ENCODE results near the gene NAV3. TPM values are rescaled to one million over a fixed set of nuclear protein-coding genes. Genes with fewer than 3 reads are reported as not detected.
A peak's percentile ranks its signal among the peaks of the same experiment; 100 is the strongest.

The NAV3 gene
- polyA plus RNA-seq, 1 of the 3 experiments (the other 2 are of a cell fraction), result 10.5 TPM

DNA sequence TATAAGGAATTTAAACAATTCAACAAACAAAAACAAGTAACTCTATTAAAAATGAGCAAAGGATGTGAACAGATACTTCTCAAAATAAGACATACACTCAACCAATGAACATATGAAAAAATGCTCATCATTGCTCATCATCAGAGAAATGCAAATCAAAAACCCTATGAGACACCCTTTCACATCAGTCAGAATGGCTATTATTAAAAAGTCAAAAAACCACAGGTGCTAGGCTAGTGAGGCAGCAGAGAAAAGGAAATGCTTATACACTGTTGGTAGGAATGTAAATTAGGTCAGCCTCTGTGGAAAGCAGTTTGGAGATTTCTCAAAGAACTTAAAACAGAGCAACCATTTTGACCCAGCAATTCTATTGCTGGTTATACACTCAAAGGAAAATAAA lies 52.0 kb downstream of the NAV3 start (continued):
- TF ChIP-seq, protein P1, sequence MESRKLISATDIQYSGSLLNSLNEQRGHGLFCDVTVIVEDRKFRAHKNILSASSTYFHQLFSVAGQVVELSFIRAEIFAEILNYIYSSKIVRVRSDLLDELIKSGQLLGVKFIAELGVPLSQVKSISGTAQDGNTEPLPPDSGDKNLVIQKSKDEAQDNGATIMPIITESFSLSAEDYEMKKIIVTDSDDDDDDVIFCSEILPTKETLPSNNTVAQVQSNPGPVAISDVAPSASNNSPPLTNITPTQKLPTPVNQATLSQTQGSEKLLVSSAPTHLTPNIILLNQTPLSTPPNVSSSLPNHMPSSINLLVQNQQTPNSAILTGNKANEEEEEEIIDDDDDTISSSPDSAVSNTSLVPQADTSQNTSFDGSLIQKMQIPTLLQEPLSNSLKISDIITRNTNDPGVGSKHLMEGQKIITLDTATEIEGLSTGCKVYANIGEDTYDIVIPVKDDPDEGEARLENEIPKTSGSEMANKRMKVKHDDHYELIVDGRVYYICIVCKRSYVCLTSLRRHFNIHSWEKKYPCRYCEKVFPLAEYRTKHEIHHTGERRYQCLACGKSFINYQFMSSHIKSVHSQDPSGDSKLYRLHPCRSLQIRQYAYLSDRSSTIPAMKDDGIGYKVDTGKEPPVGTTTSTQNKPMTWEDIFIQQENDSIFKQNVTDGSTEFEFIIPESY (IDR thresholded peaks at IDR 0.05; ENCODE audit: borderline replicate concordance, low read depth), result no peak
- TF ChIP-seq EZH2phosphoT487 (IDR thresholded peaks at IDR 0.05; ENCODE audit: borderline replicate concordance, low read depth) (no peak), TAF1 (IDR thresholded peaks at IDR 0.05; ENCODE audit: borderline replicate concordance, low read depth, low read length) (no peak), TEAD4 (IDR thresholded peaks at IDR 0.05; ENCODE audit: borderline replicate concordance, insufficient read depth) (no peak)
- TF ChIP-seq, protein P2, sequence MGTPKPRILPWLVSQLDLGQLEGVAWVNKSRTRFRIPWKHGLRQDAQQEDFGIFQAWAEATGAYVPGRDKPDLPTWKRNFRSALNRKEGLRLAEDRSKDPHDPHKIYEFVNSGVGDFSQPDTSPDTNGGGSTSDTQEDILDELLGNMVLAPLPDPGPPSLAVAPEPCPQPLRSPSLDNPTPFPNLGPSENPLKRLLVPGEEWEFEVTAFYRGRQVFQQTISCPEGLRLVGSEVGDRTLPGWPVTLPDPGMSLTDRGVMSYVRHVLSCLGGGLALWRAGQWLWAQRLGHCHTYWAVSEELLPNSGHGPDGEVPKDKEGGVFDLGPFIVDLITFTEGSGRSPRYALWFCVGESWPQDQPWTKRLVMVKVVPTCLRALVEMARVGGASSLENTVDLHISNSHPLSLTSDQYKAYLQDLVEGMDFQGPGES (IDR thresholded peaks at IDR 0.05; ENCODE audit: low read depth, low read length), result no peak

DNA sequence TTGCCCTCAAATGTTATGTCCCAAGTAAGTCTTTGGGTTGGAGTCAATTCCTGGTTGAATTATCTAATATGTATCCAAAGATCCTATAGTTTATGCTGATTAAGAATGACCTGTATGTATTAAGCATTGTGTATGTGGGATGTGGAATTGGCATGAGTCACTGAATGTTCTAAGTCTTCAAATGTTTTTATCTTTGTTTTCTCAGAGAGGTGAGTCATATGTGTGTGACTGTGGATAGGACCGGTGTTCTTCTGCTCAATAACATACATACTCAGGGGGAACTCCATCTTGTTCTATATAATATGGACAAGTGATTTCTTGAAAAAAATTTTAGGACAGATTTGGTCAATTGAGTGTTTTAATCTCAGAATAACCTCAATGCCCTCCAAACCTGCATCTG lies 57.9 kb downstream of the NAV3 start:
- H4K20me1 ChIP-seq (ENCODE audit: insufficient read depth), result no peaks in the 10 kb centered on the region
- no peak overlapping the region for H3K4me2 ChIP-seq
- no peaks in the 10 kb centered on the region for H3K79me2 ChIP-seq (ENCODE audit: insufficient read depth)
- no peaks in the 10 kb centered on the region for H3K9me2 ChIP-seq
- no peaks in the 10 kb centered on the region for H3K27me3 ChIP-seq (ENCODE audit: insufficient read depth)
- no peak overlapping the region for H3K9ac ChIP-seq
- POLR2A ChIA-PET, result no interaction called here
- no peaks in the 10 kb centered on the region for H3K9me3 ChIP-seq
- H2AFZ ChIP-seq (ENCODE audit: low read depth), result no peak overlapping the region
- no peaks in the 10 kb centered on the region for H3F3A ChIP-seq (replicated peaks; ENCODE audit: insufficient read depth)
- no peaks in the 10 kb centered on the region; a peak in 1 of 4 replicates for H3K4me1 ChIP-seq (ENCODE audit: control insufficient read depth in 1 of 2, insufficient read depth in 2 of 2, low read depth in 1 of 2, low read length in 1 of 2)
- no peak overlapping the region for H3K27ac ChIP-seq (ENCODE audit: low read depth in 2 of 2, low read length in 1 of 2)
- DNase-seq, result no peak
- no peaks in the 10 kb centered on the region for H3K36me3 ChIP-seq (replicated peaks in 1 of 2; ENCODE audit: control insufficient read depth in 1 of 2, insufficient read depth in 2 of 2, low read length in 1 of 2)
- CTCF ChIA-PET, result no interaction called here
- WGBS (ENCODE audit: low lambda C conversion rate), result 24% methylated on average over 1 of the region's 1 CpG
- H3K4me3 ChIP-seq (ENCODE audit: low read depth in 2 of 2, low read length in 1 of 2), result no peak overlapping the region
- TF ChIP-seq TCF12 (IDR thresholded peaks at IDR 0.05), result peak; percentile 37; the same call in 1 of the 2 replicates
- peak; percentile 73 for TF ChIP-seq FOSL2 (IDR thresholded peaks at IDR 0.05; ENCODE audit: borderline replicate concordance, low read depth)
- peak; percentile 60 for TF ChIP-seq JUND (IDR thresholded peaks at IDR 0.05)
- TF ChIP-seq RCOR1 (IDR thresholded peaks at IDR 0.05; ENCODE audit: low read length), result no peak

DNA sequence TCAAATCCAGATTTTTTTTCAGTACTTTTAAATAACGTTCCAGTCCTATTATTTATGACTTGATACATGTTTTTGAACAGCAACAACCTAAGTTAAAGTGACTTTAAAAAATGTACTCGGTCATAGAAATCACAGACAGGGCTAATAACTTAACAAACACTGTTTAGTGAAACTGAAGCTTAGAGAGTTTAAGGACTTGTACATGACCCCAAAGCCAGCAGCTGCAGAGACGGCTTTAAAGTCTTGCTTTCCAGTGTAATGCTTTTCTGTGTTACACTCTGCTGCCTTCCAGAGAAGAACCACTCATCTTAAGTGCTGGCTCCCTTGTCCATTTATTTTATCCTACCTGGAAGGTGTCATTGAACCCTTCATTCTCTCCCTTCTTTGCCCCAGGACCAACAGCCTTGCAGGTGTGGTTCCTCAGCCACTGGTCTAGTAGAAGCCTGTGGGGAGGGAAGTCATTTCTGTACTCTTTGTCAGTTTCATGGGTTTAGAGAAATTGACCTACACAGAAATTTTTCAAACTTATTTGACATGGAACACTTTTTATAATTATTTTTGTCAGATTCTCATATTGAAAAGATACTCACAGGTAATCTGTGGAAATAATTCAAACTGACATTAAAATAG lies 60.9 kb downstream of the NAV3 start:
- ChIA-PET CTCF (no interaction called here), POLR2A (no interaction called here)
- Histone ChIP-seq H3K9ac (no peak overlapping the region), H2AFZ (ENCODE audit: low read depth) (no peak overlapping the region), H3K4me3 (ENCODE audit: low read depth in 2 of 2, low read length in 1 of 2) (no peak overlapping the region), H3K4me1 (ENCODE audit: control insufficient read depth in 1 of 2, insufficient read depth in 2 of 2, low read depth in 1 of 2, low read length in 1 of 2) (no peaks in the 10 kb centered on the region; a peak in 1 of 4 replicates), H3K9me3 (no peaks in the 10 kb centered on the region), H3K27ac (ENCODE audit: low read depth in 2 of 2, low read length in 1 of 2) (no peak overlapping the region), H3F3A (replicated peaks; ENCODE audit: insufficient read depth) (no peaks in the 10 kb centered on the region), H3K79me2 (ENCODE audit: insufficient read depth) (no peaks in the 10 kb centered on the region), H3K9me2 (no peaks in the 10 kb centered on the region), H3K36me3 (replicated peaks in 1 of 2; ENCODE audit: control insufficient read depth in 1 of 2, insufficient read depth in 2 of 2, low read length in 1 of 2) (no peaks in the 10 kb centered on the region), H3K27me3 (ENCODE audit: insufficient read depth) (no peaks in the 10 kb centered on the region), H4K20me1 (ENCODE audit: insufficient read depth) (no peaks in the 10 kb centered on the region), H3K4me2 (no peak overlapping the region)
- no peak for DNase-seq
- no peak for TF ChIP-seq NFIC (IDR thresholded peaks at IDR 0.05; ENCODE audit: borderline replicate concordance)
- TF ChIP-seq, protein P2 (IDR thresholded peaks at IDR 0.05; ENCODE audit: low read depth, low read length), result no peak
- TF ChIP-seq MEF2A (IDR thresholded peaks at IDR 0.05; ENCODE audit: borderline replicate concordance, low read depth), result no peak
- no peak for TF ChIP-seq FOXM1 (IDR thresholded peaks at IDR 0.05; ENCODE audit: low read depth)
- TF ChIP-seq, protein P3, sequence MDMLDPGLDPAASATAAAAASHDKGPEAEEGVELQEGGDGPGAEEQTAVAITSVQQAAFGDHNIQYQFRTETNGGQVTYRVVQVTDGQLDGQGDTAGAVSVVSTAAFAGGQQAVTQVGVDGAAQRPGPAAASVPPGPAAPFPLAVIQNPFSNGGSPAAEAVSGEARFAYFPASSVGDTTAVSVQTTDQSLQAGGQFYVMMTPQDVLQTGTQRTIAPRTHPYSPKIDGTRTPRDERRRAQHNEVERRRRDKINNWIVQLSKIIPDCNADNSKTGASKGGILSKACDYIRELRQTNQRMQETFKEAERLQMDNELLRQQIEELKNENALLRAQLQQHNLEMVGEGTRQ (IDR thresholded peaks at IDR 0.05; ENCODE audit: borderline replicate concordance, low read depth, low read length), result no peak
- 34% methylated on average over 3 of the region's 3 CpGs for WGBS (ENCODE audit: low lambda C conversion rate)
